IMR-90 (cell line): ENCODE measurements around the gene TIPRL. TPM values are rescaled to one million over a fixed set of nuclear protein-coding genes. Genes with fewer than 3 reads are reported as not detected.

Experiments
- ATAC-seq: fragments of 200-7000 bp; cut with Tn5 transposase; 2 replicates; pipeline ENCODE4 v1.9.1; 2020; ENCODE audit warnings: low read depth, mild to moderate bottlenecking, moderate library complexity
- BruUV-seq: library from RNA; stranded (reverse); fragments of 400-500 nt; replicated peaks from 2 replicates; lab custom pipeline; 2021; lab: Mats Ljungman, UMichigan
- CTCF ChIA-PET: fragments of 300-600 bp; formaldehyde crosslinking; extraction: SDS; loops from one replicate; lab custom pipeline; 2021; ENCODE audit warnings: antibody characterized with exemption; lab: Yijun Ruan, JAX
- POLR2A ChIA-PET: fragments of 300-600 bp; sonication (Branson Sonifier 250); formaldehyde crosslinking; loops from one replicate; lab custom pipeline; 2022; ENCODE audit warnings: antibody characterized with exemption; ENCODE audit not compliant: unreplicated experiment; lab: Charles Lee
- DNase-seq: peaks from one replicate; pipeline ENCODE4 v3.0.0; 2013
- H2AFZ ChIP-seq: replicated peaks from 2 replicates; pipeline ENCODE3; 2013; ENCODE audit warnings: low read length, mild to moderate bottlenecking; ENCODE audit not compliant: poor library complexity
- H2AK5ac ChIP-seq: 2 replicates; pipeline ENCODE4 v1.6.1; 2013; ENCODE audit warnings: low read depth, low read length, inconsistent platforms
- H2AK9ac ChIP-seq: replicated peaks from 2 replicates; pipeline ENCODE3; 2013; ENCODE audit warnings: mild to moderate bottlenecking, low read depth, low read length, moderate library complexity; ENCODE audit not compliant: poor library complexity
- H2BK120ac ChIP-seq: 2 replicates; pipeline ENCODE4 v1.6.1; 2013; ENCODE audit warnings: low read depth, low read length, inconsistent platforms
- H2BK15ac ChIP-seq: 3 replicates; pipeline ENCODE4 v1.6.1; 2013; ENCODE audit warnings: low read depth, low read length, inconsistent platforms
- H2BK20ac ChIP-seq: 2 replicates; pipeline ENCODE4 v1.6.1; 2013; ENCODE audit warnings: low read depth, mild to moderate bottlenecking, inconsistent platforms, low read length, moderate library complexity
- H2BK5ac ChIP-seq: 2 replicates; pipeline ENCODE4 v1.6.1; 2013; ENCODE audit warnings: mild to moderate bottlenecking, low read depth, low read length, inconsistent platforms; ENCODE audit not compliant: poor library complexity, severe bottlenecking
- H3K14ac ChIP-seq: replicated peaks from 2 replicates; pipeline ENCODE4 v1.6.1; 2013; ENCODE audit warnings: low read depth, low read length, inconsistent platforms
- H3K18ac ChIP-seq: 2 replicates; pipeline ENCODE4 v1.6.1; 2013; ENCODE audit warnings: low read depth, low read length, control low read depth
- H3K23ac ChIP-seq: 2 replicates; pipeline ENCODE4 v1.6.1; 2013; ENCODE audit warnings: low read depth, low read length, inconsistent platforms
- H3K27ac ChIP-seq: 2 replicates; pipeline ENCODE4 v1.5.1; 2013; ENCODE audit warnings: mild to moderate bottlenecking, control low read depth, low read length; ENCODE audit not compliant: insufficient read depth
- H3K27me3 ChIP-seq: 2 replicates; pipeline ENCODE4 v1.6.1; 2013; ENCODE audit warnings: low read length; ENCODE audit not compliant: control insufficient read depth, insufficient read depth
- H3K36me3 ChIP-seq: 2 replicates; pipeline ENCODE4 v1.6.1; 2013; ENCODE audit warnings: low read length, mixed read lengths; ENCODE audit not compliant: control insufficient read depth, insufficient read depth
- H3K4ac ChIP-seq: 2 replicates; pipeline ENCODE4 v1.6.1; 2013; ENCODE audit warnings: low read depth, low read length, inconsistent platforms
- H3K4me1 ChIP-seq: 2 replicates; pipeline ENCODE4 v1.6.1; 2013; ENCODE audit warnings: low read length, mixed read lengths; ENCODE audit not compliant: control insufficient read depth, insufficient read depth
- H3K4me2 ChIP-seq: 2 replicates; pipeline ENCODE4 v1.6.1; 2013; ENCODE audit warnings: low read depth, mild to moderate bottlenecking, control low read depth, low read length, moderate library complexity
- H3K4me3 ChIP-seq: 2 replicates; pipeline ENCODE4 v1.5.1; 2013; ENCODE audit warnings: low read depth, mild to moderate bottlenecking, control low read depth, low read length, moderate library complexity; ENCODE audit not compliant: insufficient read depth
- H3K56ac ChIP-seq: 2 replicates; pipeline ENCODE4 v1.6.1; 2013; ENCODE audit warnings: low read length, inconsistent platforms; ENCODE audit not compliant: insufficient read depth; ENCODE audit errors: extremely low read depth
- H3K79me1 ChIP-seq, 2 experiments: 2 replicates each; pipeline ENCODE4 v1.6.1; 2013; ENCODE audit warnings: low read length in 2 of 2, inconsistent platforms in 1 of 2, low read depth in 1 of 2
- H3K9ac ChIP-seq: 2 replicates; pipeline ENCODE4 v1.6.1; 2013; ENCODE audit warnings: low read depth, low read length, control low read depth
- H3K9me1 ChIP-seq: 2 replicates; pipeline ENCODE4 v1.6.1; 2013; ENCODE audit warnings: low read length, inconsistent platforms; ENCODE audit not compliant: insufficient read depth
- H3K9me3 ChIP-seq: 2 replicates; pipeline ENCODE4 v1.6.1; 2013; ENCODE audit warnings: low read length; ENCODE audit not compliant: control insufficient read depth, insufficient read depth
- H4K20me1 ChIP-seq: 2 replicates; pipeline ENCODE4 v1.6.1; 2013; ENCODE audit warnings: low read length, inconsistent platforms; ENCODE audit not compliant: insufficient read depth
- H4K5ac ChIP-seq: 2 replicates; pipeline ENCODE4 v1.6.1; 2013; ENCODE audit warnings: mild to moderate bottlenecking, low read depth, low read length, control low read depth
- H4K8ac ChIP-seq, 2 experiments: 2 replicates each; pipeline ENCODE4 v1.6.1; 2013; ENCODE audit warnings: low read depth in 2 of 2, low read length in 2 of 2, control low read depth in 1 of 2, inconsistent platforms in 1 of 2
- H4K91ac ChIP-seq: 2 replicates; pipeline ENCODE4 v1.6.1; 2013; ENCODE audit warnings: low read depth, low read length, inconsistent platforms; ENCODE audit not compliant: insufficient read depth
- BHLHE40 ChIP-seq: fragments of 150-350 bp; IDR thresholded peaks from 2 replicates; pipeline ENCODE4 v1.6.1; 2016; ENCODE audit warnings: mild to moderate bottlenecking, low read depth, low read length
- CEBPB ChIP-seq: IDR thresholded peaks from 2 replicates; pipeline ENCODE4 v1.6.1; 2012; ENCODE audit warnings: low read depth, low read length, improper control_type of control experiment
- CHD1 ChIP-seq: IDR thresholded peaks from 2 replicates; pipeline ENCODE4 v1.6.1; 2012; ENCODE audit warnings: low read depth, low read length, improper control_type of control experiment
- FOS ChIP-seq: fragments of 150-350 bp; IDR thresholded peaks from 2 replicates; pipeline ENCODE4 v1.6.1; 2016; ENCODE audit warnings: low read depth, low read length
- MAFK ChIP-seq: IDR thresholded peaks from 2 replicates; pipeline ENCODE4 v1.6.1; 2012; ENCODE audit warnings: low read depth, low read length, improper control_type of control experiment
- MAZ ChIP-seq: IDR thresholded peaks from 2 replicates; pipeline ENCODE4 v1.6.1; 2012; ENCODE audit warnings: low read depth, mild to moderate bottlenecking, low read length, improper control_type of control experiment, moderate library complexity, borderline replicate concordance
- MXI1 ChIP-seq: IDR thresholded peaks from 2 replicates; pipeline ENCODE4 v1.6.1; 2012; ENCODE audit warnings: low read depth, mild to moderate bottlenecking, low read length, moderate library complexity, borderline replicate concordance
- NFE2L2 ChIP-seq: fragments of 150-350 bp; IDR thresholded peaks from 2 replicates; pipeline ENCODE4 v1.6.1; 2016; ENCODE audit warnings: low read depth, mild to moderate bottlenecking, low read length
- POLR2A ChIP-seq: IDR thresholded peaks from 2 replicates; pipeline ENCODE4 v1.6.1; 2012; ENCODE audit warnings: mild to moderate bottlenecking, low read depth, low read length
- RAD21 ChIP-seq: IDR thresholded peaks from 2 replicates; pipeline ENCODE4 v1.6.1; 2012; ENCODE audit warnings: low read length, improper control_type of control experiment
- RCOR1 ChIP-seq: IDR thresholded peaks from 2 replicates; pipeline ENCODE4 v1.6.1; 2012; ENCODE audit warnings: mild to moderate bottlenecking, low read length, improper control_type of control experiment; ENCODE audit not compliant: insufficient replicate concordance
- RFX5 ChIP-seq: IDR thresholded peaks from 2 replicates; pipeline ENCODE4 v1.8.0; 2012; ENCODE audit warnings: low read depth, mild to moderate bottlenecking, low read length, moderate library complexity
- SMC3 ChIP-seq: fragments of 150-350 bp; IDR thresholded peaks from 2 replicates; pipeline ENCODE4 v1.6.1; 2016; ENCODE audit warnings: low read depth, mild to moderate bottlenecking, antibody characterized with exemption, low read length, moderate library complexity
- USF2 ChIP-seq: fragments of 150-350 bp; IDR thresholded peaks from 2 replicates; pipeline ENCODE4 v1.6.1; 2017; ENCODE audit warnings: mild to moderate bottlenecking, antibody characterized with exemption, low read length, low read depth
- WGBS, 2 experiments: methylation state at CpG; one replicate each; pipeline versions ENCODE4 v1.1.5 to v1.1.7; 2013; ENCODE audit warnings: missing lambda C conversion rate in 2 of 2; ENCODE audit not compliant: insufficient read length in 1 of 2; ENCODE audit errors: extremely low coverage in 2 of 2; 5-methylcytosine and 5-hydroxymethylcytosine counted together
- dilution Hi-C: fragments of 300-500 bp; cut with HindIII; formaldehyde crosslinking; loops from one replicate; pipeline ENCODE4 v1.14.3; 2018; ENCODE audit warnings: low sequenced_read_pairs; ENCODE audit not compliant: unreplicated experiment
- in situ Hi-C: fragments of 300-500 bp; cut with MboI; formaldehyde crosslinking; loops from 3 replicates; pipeline ENCODE4 v1.14.3; 2019; ENCODE audit warnings: low sequenced_read_pairs, inconsistent platforms, mixed read lengths
- intact Hi-C: fragments of 100-400 bp; cut with micrococcal nuclease; formaldehyde crosslinking; loops from 2 replicates; pipeline ENCODE4 v1.10.0; 2022
- polyA plus RNA-seq, 3 experiments: library from polyadenylated mRNA; depleted of rRNA; stranded (reverse); fragments of >200 nt; gene quantifications; 2 replicates each; pipeline ENCODE4 v1.2.3, GENCODE V29; 2012; ENCODE audit warnings: low replicate concordance in 1 of 3
- total RNA-seq: library from RNA; depleted of rRNA; stranded (reverse); fragments of >200 nt; gene quantifications from 2 replicates; pipeline ENCODE4 v1.2.3, GENCODE V29; 2012
- TF ChIP-seq, protein P1 (sequence below): fragments of 150-350 bp; IDR thresholded peaks from 2 replicates; pipeline ENCODE4 v1.6.1; 2016; ENCODE audit warnings: low read depth, mild to moderate bottlenecking, low read length, moderate library complexity, borderline replicate concordance
- TF ChIP-seq, protein P2 (sequence below): conservative IDR thresholded peaks from 2 replicates; pipeline ENCODE4 v1.5.1; 2012; ENCODE audit warnings: mild to moderate bottlenecking, low read depth, low read length, improper control_type of control experiment

TIPRL gene
- total and polyA plus RNA-seq, 2 of the 4 experiments (the other 2 are of a cell fraction) = 15.4 to 23.8 TPM

- no peak overlapping the region for H3K18ac ChIP-seq
- no peak overlapping the region for H4K5ac ChIP-seq
- H3K4ac ChIP-seq = no peak overlapping the region
- H4K20me1 ChIP-seq = no peaks in the 10 kb centered on the region
- TF ChIP-seq RAD21 (no peak), SMC3 (no peak), BHLHE40 (no peak), RCOR1 (no peak), MAZ (no peak), MXI1 (no peak), FOS (no peak), USF2 (no peak), RFX5 (no peak), CEBPB (no peak), POLR2A (no peak), MAFK (no peak), CHD1 (no peak), NFE2L2 (no peak)
- TF ChIP-seq, protein P1, sequence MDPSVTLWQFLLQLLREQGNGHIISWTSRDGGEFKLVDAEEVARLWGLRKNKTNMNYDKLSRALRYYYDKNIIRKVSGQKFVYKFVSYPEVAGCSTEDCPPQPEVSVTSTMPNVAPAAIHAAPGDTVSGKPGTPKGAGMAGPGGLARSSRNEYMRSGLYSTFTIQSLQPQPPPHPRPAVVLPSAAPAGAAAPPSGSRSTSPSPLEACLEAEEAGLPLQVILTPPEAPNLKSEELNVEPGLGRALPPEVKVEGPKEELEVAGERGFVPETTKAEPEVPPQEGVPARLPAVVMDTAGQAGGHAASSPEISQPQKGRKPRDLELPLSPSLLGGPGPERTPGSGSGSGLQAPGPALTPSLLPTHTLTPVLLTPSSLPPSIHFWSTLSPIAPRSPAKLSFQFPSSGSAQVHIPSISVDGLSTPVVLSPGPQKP = no peak
- TF ChIP-seq, protein P2, sequence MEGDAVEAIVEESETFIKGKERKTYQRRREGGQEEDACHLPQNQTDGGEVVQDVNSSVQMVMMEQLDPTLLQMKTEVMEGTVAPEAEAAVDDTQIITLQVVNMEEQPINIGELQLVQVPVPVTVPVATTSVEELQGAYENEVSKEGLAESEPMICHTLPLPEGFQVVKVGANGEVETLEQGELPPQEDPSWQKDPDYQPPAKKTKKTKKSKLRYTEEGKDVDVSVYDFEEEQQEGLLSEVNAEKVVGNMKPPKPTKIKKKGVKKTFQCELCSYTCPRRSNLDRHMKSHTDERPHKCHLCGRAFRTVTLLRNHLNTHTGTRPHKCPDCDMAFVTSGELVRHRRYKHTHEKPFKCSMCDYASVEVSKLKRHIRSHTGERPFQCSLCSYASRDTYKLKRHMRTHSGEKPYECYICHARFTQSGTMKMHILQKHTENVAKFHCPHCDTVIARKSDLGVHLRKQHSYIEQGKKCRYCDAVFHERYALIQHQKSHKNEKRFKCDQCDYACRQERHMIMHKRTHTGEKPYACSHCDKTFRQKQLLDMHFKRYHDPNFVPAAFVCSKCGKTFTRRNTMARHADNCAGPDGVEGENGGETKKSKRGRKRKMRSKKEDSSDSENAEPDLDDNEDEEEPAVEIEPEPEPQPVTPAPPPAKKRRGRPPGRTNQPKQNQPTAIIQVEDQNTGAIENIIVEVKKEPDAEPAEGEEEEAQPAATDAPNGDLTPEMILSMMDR = no peak
- POLR2A ChIA-PET = no interaction called here
- DNase-seq (no peak), ATAC-seq (no peak)
- no peak overlapping the region for H3K4me3 ChIP-seq
- peaks cover 3% of the 10 kb centered on the region; the same call in 1 of the 2 replicates for H3K9me3 ChIP-seq
- H2BK20ac ChIP-seq = no peak overlapping the region
- H3K79me1 ChIP-seq = no peaks in the 10 kb centered on the region
- CTCF ChIA-PET = interaction anchor here (0.5 kb wide), 1 partner anchor 443 kb away, joined by 4 read pairs; no protein-coding TSS in a partner anchor
- no TSS peak for BruUV-seq
- WGBS, 2 experiments = no CpG with 5 or more reads among the region's 1 CpG
- no peak overlapping the region for H3K27ac ChIP-seq
- H2AFZ ChIP-seq = no peak overlapping the region
- H4K8ac ChIP-seq = no peak overlapping the region
- H3K36me3 ChIP-seq = no peaks in the 10 kb centered on the region
- H2BK15ac ChIP-seq = no peak overlapping the region
- H3K4me1 ChIP-seq = no peaks in the 10 kb centered on the region
- no peak overlapping the region for H3K56ac ChIP-seq
- H3K9ac ChIP-seq = no peak overlapping the region
- dilution Hi-C loops = no loop called here
- H4K91ac ChIP-seq = no peak overlapping the region
- in situ Hi-C loops = no loop called here
- no peak overlapping the region for H2AK9ac ChIP-seq
- H3K9me1 ChIP-seq = no peaks in the 10 kb centered on the region
- H3K27me3 ChIP-seq = no peaks in the 10 kb centered on the region; the same call in 1 of the 2 replicates
- no peak overlapping the region for H3K14ac ChIP-seq
- H2AK5ac ChIP-seq = no peak overlapping the region
- intact Hi-C loops = no loop called here
- H3K4me2 ChIP-seq = no peak overlapping the region
- H2BK5ac ChIP-seq = no peak overlapping the region
- no peak overlapping the region for H3K23ac ChIP-seq
- H2BK120ac ChIP-seq = no peak overlapping the region
These were observed 19.5 kb upstream of the TIPRL start for GRCh38 chr1:168159251-168159650.
